Renal cortex interstitium (tissue), 11 donors: ENCODE data around the gene CDH6. TPM values are rescaled to one million over a fixed set of nuclear protein-coding genes. Genes with fewer than 3 reads are reported as not detected.
"Not testable (repeated sequence)": the region's sequence is repeated elsewhere in the genome, so short reads cannot be mapped to it uniquely, and the experiment has no call there.

Experiments used
- DNase-seq, 11 donors: peaks; one replicate each; pipeline ENCODE4 v3.0.0-alpha.2; 2013; ENCODE audit warnings: low read depth in 9 of 11, low spot score in 4 of 11; ENCODE audit errors: extremely low read depth in 1 of 11
- polyA plus RNA-seq, 3 donors: library from polyadenylated mRNA; unstranded; fragments of 120-200 nt; gene quantifications; one replicate each; pipeline ENCODE4 v1.2.1, GENCODE V29; 2013; ENCODE audit not compliant: insufficient read length in 3 of 3

Gene CDH6
- polyA plus RNA-seq, 3 donors = 54.4 to 80.8 (median 76.5) TPM

GRCh38 chr5:31350395-31350794 lies 156.9 kb downstream of the CDH6 start:
- no peak for DNase-seq

GRCh38 chr5:31355337-31355736 lies 161.9 kb downstream of the CDH6 start:
- DNase-seq = no peak

GRCh38 chr5:31357038-31357437 lies 163.6 kb downstream of the CDH6 start:
- DNase-seq = no peak

- no peak for DNase-seq
These were observed 166.4 kb downstream of the CDH6 start for GRCh38 chr5:31359839-31360238.

- no peak for DNase-seq
These were observed 167.7 kb downstream of the CDH6 start for GRCh38 chr5:31361234-31361633.

GRCh38 chr5:31361704-31362528 lies 168.4 kb downstream of the CDH6 start:
- not testable (repeated sequence) for DNase-seq

GRCh38 chr5:31362529-31362900 lies 169.0 kb downstream of the CDH6 start:
- no peak for DNase-seq

- no peak for DNase-seq
These were observed 169.6 kb downstream of the CDH6 start for GRCh38 chr5:31362931-31363568.

- no peak for DNase-seq
These were observed 171.6 kb downstream of the CDH6 start for GRCh38 chr5:31364881-31365636.

GRCh38 chr5:31365776-31366175 lies 172.3 kb downstream of the CDH6 start:
- DNase-seq = no peak

GRCh38 chr5:31366941-31367340 lies 173.5 kb downstream of the CDH6 start:
- DNase-seq = no peak

GRCh38 chr5:31372124-31372523 lies 178.6 kb downstream of the CDH6 start:
- no peak for DNase-seq

GRCh38 chr5:31375999-31376720 lies 182.7 kb downstream of the CDH6 start:
- DNase-seq = no peak

- DNase-seq = no peak
These were observed 183.9 kb downstream of the CDH6 start for GRCh38 chr5:31377274-31377946.

GRCh38 chr5:31378136-31378535 lies 184.7 kb downstream of the CDH6 start:
- no peak for DNase-seq
